ENCODE measurements around the gene CRABP1.

The CRABP1 gene

GRCh38 chr15:78355177-78355576, 15.0 kb downstream of the CRABP1 start:
- DNase-seq, result no peak
- Histone ChIP-seq H3K79me2 (ENCODE audit: low read length) (no peaks in the 10 kb centered on the region), H4K20me1 (ENCODE audit: insufficient read depth, low read length) (no peaks in the 10 kb centered on the region), H3K27ac (ENCODE audit: low read length) (no peak overlapping the region), H3K9me3 (replicated peaks; ENCODE audit: insufficient read depth, low read length) (no peaks in the 10 kb centered on the region), H3K4me2 (ENCODE audit: low read depth, low read length) (no peak overlapping the region), H2AFZ (ENCODE audit: low read length) (no peak overlapping the region), H3K4me1 (ENCODE audit: low read length) (no peaks in the 10 kb centered on the region), H3F3A (ENCODE audit: insufficient read depth, low read length) (no peaks in the 10 kb centered on the region), H3K4me3 (ENCODE audit: low read length) (no peak overlapping the region), H3K9me2 (replicated peaks; ENCODE audit: insufficient read depth, low read length) (no peaks in the 10 kb centered on the region), H3K36me3 (replicated peaks; ENCODE audit: insufficient read depth, low read length) (no peaks in the 10 kb centered on the region), H3K27me3 (replicated peaks; ENCODE audit: insufficient read depth, low read length) (no peaks in the 10 kb centered on the region), H3K9ac (ENCODE audit: low read length) (no peak overlapping the region)
- TF ChIP-seq EZH2 (optimal IDR thresholded peaks at IDR 0.05; ENCODE audit: low read depth, low read length) (no peak), EZH2phosphoT487 (IDR thresholded peaks at IDR 0.05; ENCODE audit: low read length) (no peak), CTCF (IDR thresholded peaks at IDR 0.05; ENCODE audit: low read length) (no peak)

- no peaks in the 10 kb centered on the region for H4K20me1 ChIP-seq (ENCODE audit: insufficient read depth, low read length)
- H3K27me3 ChIP-seq (replicated peaks; ENCODE audit: insufficient read depth, low read length), result no peaks in the 10 kb centered on the region
- H3K79me2 ChIP-seq (ENCODE audit: low read length), result no peaks in the 10 kb centered on the region
- no peaks in the 10 kb centered on the region for H3F3A ChIP-seq (ENCODE audit: insufficient read depth, low read length)
- no peaks in the 10 kb centered on the region for H3K9me3 ChIP-seq (replicated peaks; ENCODE audit: insufficient read depth, low read length)
- H3K9me2 ChIP-seq (replicated peaks; ENCODE audit: insufficient read depth, low read length), result no peaks in the 10 kb centered on the region
- TF ChIP-seq EZH2 (optimal IDR thresholded peaks at IDR 0.05; ENCODE audit: low read depth, low read length), result no peak
- TF ChIP-seq CTCF (IDR thresholded peaks at IDR 0.05; ENCODE audit: low read length), result no peak
- no peak for TF ChIP-seq EZH2phosphoT487 (IDR thresholded peaks at IDR 0.05; ENCODE audit: low read length)
- no peak for DNase-seq
- no peaks in the 10 kb centered on the region for H3K4me1 ChIP-seq (ENCODE audit: low read length)
- H3K4me3 ChIP-seq (ENCODE audit: low read length), result no peak overlapping the region
- H3K4me2 ChIP-seq (ENCODE audit: low read depth, low read length), result no peak overlapping the region
- H3K36me3 ChIP-seq (replicated peaks; ENCODE audit: insufficient read depth, low read length), result no peaks in the 10 kb centered on the region
- H3K9ac ChIP-seq (ENCODE audit: low read length), result no peak overlapping the region
- no peak overlapping the region for H2AFZ ChIP-seq (ENCODE audit: low read length)
- no peak overlapping the region for H3K27ac ChIP-seq (ENCODE audit: low read length)
Observed at GRCh38 chr15:78358102-78358870, 18.1 kb downstream of the CRABP1 start.

- Histone ChIP-seq H3K4me2 (ENCODE audit: low read depth, low read length) (no peak overlapping the region), H3K4me1 (ENCODE audit: low read length) (no peaks in the 10 kb centered on the region), H3K79me2 (ENCODE audit: low read length) (no peaks in the 10 kb centered on the region), H3K9me2 (replicated peaks; ENCODE audit: insufficient read depth, low read length) (no peaks in the 10 kb centered on the region), H3K9me3 (replicated peaks; ENCODE audit: insufficient read depth, low read length) (no peaks in the 10 kb centered on the region), H3K36me3 (replicated peaks; ENCODE audit: insufficient read depth, low read length) (no peaks in the 10 kb centered on the region), H3F3A (ENCODE audit: insufficient read depth, low read length) (no peaks in the 10 kb centered on the region), H3K9ac (ENCODE audit: low read length) (no peak overlapping the region), H3K27me3 (replicated peaks; ENCODE audit: insufficient read depth, low read length) (no peaks in the 10 kb centered on the region), H3K27ac (ENCODE audit: low read length) (no peak overlapping the region), H2AFZ (ENCODE audit: low read length) (no peak overlapping the region), H3K4me3 (ENCODE audit: low read length) (no peak overlapping the region), H4K20me1 (ENCODE audit: insufficient read depth, low read length) (no peaks in the 10 kb centered on the region)
- TF ChIP-seq EZH2 (optimal IDR thresholded peaks at IDR 0.05; ENCODE audit: low read depth, low read length), result no peak
- TF ChIP-seq CTCF (IDR thresholded peaks at IDR 0.05; ENCODE audit: low read length), result no peak
- no peak for TF ChIP-seq EZH2phosphoT487 (IDR thresholded peaks at IDR 0.05; ENCODE audit: low read length)
- no peak for DNase-seq
Observed at GRCh38 chr15:78359041-78359808, 19.1 kb downstream of the CRABP1 start.
